Measurements from ENCODE around the gene CSRNP3.

The CSRNP3 gene

DNA sequence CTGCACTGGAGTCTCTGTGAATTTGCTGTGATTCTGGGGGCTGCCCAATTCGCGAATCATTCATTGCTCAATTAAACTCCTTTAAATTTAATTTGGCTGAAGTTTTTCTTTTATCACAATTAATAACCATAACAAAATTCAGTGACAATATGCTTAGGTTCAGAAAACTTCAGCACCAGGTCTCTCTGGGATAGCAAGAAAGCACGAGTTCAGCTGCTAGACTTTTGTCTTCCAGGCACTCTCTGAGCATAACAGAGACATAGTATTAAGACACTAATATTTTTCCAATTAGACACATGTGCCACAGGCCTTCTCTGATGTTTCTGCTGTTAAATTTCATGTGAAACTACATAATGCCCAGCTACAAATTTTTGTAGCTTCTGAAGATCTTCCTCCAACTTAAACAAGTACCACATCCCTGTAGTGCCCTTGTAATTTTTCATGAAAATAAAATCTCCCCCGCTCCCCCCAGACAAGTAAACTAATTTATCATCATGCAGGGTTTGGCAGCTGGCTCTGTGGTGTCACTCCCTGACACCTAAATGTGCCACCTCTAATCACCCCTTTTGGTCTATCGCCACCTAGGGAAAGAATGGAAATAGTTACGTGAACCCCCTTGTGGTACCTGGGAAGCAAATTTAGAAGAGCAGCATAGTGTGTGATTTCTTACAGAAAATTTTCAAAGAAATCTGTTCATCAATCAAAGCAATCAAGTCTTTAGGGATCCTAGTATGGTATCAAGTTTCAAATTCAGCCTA lies 94.1 kb downstream of the CSRNP3 start:
- TF ChIP-seq, protein P1, sequence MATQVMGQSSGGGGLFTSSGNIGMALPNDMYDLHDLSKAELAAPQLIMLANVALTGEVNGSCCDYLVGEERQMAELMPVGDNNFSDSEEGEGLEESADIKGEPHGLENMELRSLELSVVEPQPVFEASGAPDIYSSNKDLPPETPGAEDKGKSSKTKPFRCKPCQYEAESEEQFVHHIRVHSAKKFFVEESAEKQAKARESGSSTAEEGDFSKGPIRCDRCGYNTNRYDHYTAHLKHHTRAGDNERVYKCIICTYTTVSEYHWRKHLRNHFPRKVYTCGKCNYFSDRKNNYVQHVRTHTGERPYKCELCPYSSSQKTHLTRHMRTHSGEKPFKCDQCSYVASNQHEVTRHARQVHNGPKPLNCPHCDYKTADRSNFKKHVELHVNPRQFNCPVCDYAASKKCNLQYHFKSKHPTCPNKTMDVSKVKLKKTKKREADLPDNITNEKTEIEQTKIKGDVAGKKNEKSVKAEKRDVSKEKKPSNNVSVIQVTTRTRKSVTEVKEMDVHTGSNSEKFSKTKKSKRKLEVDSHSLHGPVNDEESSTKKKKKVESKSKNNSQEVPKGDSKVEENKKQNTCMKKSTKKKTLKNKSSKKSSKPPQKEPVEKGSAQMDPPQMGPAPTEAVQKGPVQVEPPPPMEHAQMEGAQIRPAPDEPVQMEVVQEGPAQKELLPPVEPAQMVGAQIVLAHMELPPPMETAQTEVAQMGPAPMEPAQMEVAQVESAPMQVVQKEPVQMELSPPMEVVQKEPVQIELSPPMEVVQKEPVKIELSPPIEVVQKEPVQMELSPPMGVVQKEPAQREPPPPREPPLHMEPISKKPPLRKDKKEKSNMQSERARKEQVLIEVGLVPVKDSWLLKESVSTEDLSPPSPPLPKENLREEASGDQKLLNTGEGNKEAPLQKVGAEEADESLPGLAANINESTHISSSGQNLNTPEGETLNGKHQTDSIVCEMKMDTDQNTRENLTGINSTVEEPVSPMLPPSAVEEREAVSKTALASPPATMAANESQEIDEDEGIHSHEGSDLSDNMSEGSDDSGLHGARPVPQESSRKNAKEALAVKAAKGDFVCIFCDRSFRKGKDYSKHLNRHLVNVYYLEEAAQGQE (tag by site-specific recombination; IDR thresholded peaks at IDR 0.05), result peak; percentile 65
- no peak for TF ChIP-seq ZEB2 (tag by site-specific recombination; IDR thresholded peaks at IDR 0.05)
- TF ChIP-seq ZNF24 (tag by site-specific recombination; IDR thresholded peaks at IDR 0.05), result no peak
- TF ChIP-seq ZFP37 (tag by site-specific recombination; IDR thresholded peaks at IDR 0.05), result no peak
- POLR2A ChIA-PET, result no interaction called here
- Histone ChIP-seq H3K4me3 (ENCODE audit: low read depth, low read length) (no peak overlapping the region), H3K27ac (ENCODE audit: extremely low read depth, low read depth, low read length) (no peak overlapping the region), H3K36me3 (ENCODE audit: control insufficient read depth in 2 of 2, insufficient read depth in 1 of 2, low read length in 2 of 2) (no peaks in the 10 kb centered on the region), H3K9me3 (ENCODE audit: control insufficient read depth, insufficient read depth, low read depth, low read length) (no peaks in the 10 kb centered on the region), H3K4me1 (ENCODE audit: control insufficient read depth, insufficient read depth, low read length) (no peaks in the 10 kb centered on the region)
- CTCF ChIA-PET, result interaction anchor here (0.5 to 2.9 kb wide), 8 partner anchors 8 to 215 kb away, joined by 3 to 7 read pairs (median 4); no protein-coding TSS in a partner anchor

DNA sequence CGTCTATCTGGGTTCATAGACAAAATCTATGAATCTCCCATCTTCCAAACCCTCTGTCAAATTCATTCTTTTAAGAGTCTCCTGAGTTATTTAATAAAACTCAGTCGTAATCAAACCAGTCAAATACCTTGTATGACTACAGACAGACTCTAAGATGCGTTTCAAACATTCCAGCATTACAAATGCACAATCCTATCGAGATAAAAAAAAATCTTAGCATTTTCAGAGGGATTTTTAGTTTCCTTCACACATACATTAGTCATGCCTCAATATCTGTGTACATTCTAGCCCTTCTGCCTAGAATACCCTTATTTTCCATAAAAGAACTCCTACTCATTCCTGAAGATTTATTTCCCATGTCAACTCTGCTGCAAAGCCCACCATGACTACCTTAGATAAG lies 96.5 kb downstream of the CSRNP3 start:
- Histone ChIP-seq H3K4me3 (ENCODE audit: low read depth, low read length) (no peak overlapping the region), H3K27ac (ENCODE audit: extremely low read depth, low read depth, low read length) (no peak overlapping the region), H3K36me3 (ENCODE audit: control insufficient read depth in 2 of 2, insufficient read depth in 1 of 2, low read length in 2 of 2) (no peaks in the 10 kb centered on the region), H3K9me3 (ENCODE audit: control insufficient read depth, insufficient read depth, low read depth, low read length) (no peaks in the 10 kb centered on the region), H3K4me1 (ENCODE audit: control insufficient read depth, insufficient read depth, low read length) (no peaks in the 10 kb centered on the region)
- ChIA-PET POLR2A (interaction anchor here (0.7 kb wide), 1 partner anchor 12 kb away, joined by 3 read pairs; no protein-coding TSS in a partner anchor), CTCF (interaction anchor here (0.6 to 1.2 kb wide), 2 partner anchors 164 to 249 kb away, joined by 3 read pairs; no protein-coding TSS in a partner anchor)
- no peak for TF ChIP-seq ZNF239 (tag by site-specific recombination; IDR thresholded peaks at IDR 0.05)
- no peak for TF ChIP-seq ZNF843 (tag by site-specific recombination; IDR thresholded peaks at IDR 0.05)
- TF ChIP-seq OSR2 (tag by site-specific recombination; IDR thresholded peaks at IDR 0.05), result no peak
- TF ChIP-seq ZNF473 (tag by site-specific recombination; IDR thresholded peaks at IDR 0.05), result no peak
- TF ChIP-seq ZNF416 (tag by site-specific recombination; IDR thresholded peaks at IDR 0.05), result no peak
- TF ChIP-seq, protein P2, sequence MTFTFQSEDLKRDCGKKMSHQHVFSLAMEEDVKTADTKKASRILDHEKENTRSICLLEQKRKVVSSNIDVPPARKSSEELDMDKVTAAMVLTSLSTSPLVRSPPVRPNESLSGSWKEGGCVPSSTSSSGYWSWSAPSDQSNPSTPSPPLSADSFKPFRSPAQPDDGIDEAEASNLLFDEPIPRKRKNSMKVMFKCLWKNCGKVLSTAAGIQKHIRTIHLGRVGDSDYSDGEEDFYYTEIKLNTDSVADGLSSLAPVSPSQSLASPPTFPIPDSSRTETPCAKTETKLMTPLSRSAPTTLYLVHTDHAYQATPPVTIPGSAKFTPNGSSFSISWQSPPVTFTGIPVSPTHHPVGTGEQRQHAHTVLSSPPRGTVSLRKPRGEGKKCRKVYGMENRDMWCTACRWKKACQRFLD (tag by site-specific recombination; IDR thresholded peaks at IDR 0.05), result no peak
- TF ChIP-seq, protein P3, sequence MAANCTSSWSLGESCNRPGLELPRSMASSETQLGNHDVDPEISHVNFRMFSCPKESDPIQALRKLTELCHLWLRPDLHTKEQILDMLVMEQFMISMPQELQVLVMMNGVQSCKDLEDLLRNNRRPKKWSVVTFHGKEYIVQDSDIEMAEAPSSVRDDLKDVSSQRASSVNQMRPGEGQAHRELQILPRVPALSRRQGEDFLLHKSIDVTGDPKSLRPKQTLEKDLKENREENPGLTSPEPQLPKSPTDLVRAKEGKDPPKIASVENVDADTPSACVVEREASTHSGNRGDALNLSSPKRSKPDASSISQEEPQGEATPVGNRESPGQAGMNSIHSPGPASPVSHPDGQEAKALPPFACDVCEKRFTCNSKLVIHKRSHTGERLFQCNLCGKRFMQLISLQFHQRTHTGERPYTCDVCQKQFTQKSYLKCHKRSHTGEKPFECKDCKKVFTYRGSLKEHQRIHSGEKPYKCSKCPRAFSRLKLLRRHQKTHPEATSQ (tag by site-specific recombination; IDR thresholded peaks at IDR 0.05), result no peak
- TF ChIP-seq ZNF660 (tag by site-specific recombination; IDR thresholded peaks at IDR 0.05), result no peak
- TF ChIP-seq, protein P4, sequence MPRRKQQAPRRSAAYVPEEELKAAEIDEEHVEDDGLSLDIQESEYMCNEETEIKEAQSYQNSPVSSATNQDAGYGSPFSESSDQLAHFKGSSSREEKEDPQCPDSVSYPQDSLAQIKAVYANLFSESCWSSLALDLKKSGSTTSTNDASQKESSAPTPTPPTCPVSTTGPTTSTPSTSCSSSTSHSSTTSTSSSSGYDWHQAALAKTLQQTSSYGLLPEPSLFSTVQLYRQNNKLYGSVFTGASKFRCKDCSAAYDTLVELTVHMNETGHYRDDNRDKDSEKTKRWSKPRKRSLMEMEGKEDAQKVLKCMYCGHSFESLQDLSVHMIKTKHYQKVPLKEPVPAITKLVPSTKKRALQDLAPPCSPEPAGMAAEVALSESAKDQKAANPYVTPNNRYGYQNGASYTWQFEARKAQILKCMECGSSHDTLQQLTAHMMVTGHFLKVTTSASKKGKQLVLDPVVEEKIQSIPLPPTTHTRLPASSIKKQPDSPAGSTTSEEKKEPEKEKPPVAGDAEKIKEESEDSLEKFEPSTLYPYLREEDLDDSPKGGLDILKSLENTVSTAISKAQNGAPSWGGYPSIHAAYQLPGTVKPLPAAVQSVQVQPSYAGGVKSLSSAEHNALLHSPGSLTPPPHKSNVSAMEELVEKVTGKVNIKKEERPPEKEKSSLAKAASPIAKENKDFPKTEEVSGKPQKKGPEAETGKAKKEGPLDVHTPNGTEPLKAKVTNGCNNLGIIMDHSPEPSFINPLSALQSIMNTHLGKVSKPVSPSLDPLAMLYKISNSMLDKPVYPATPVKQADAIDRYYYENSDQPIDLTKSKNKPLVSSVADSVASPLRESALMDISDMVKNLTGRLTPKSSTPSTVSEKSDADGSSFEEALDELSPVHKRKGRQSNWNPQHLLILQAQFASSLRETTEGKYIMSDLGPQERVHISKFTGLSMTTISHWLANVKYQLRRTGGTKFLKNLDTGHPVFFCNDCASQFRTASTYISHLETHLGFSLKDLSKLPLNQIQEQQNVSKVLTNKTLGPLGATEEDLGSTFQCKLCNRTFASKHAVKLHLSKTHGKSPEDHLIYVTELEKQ (tag by site-specific recombination; IDR thresholded peaks at IDR 0.05; ENCODE audit: borderline replicate concordance), result no peak
- no peak for TF ChIP-seq RBAK (tag by site-specific recombination; IDR thresholded peaks at IDR 0.05)
